ENCODE data around the gene NEU1.
A peak's percentile ranks its signal among the peaks of the same experiment; 100 is the strongest.
"Not testable (repeated sequence)": the region's sequence is repeated elsewhere in the genome, so short reads cannot be mapped to it uniquely, and the experiment has no call there.

The NEU1 gene

DNA sequence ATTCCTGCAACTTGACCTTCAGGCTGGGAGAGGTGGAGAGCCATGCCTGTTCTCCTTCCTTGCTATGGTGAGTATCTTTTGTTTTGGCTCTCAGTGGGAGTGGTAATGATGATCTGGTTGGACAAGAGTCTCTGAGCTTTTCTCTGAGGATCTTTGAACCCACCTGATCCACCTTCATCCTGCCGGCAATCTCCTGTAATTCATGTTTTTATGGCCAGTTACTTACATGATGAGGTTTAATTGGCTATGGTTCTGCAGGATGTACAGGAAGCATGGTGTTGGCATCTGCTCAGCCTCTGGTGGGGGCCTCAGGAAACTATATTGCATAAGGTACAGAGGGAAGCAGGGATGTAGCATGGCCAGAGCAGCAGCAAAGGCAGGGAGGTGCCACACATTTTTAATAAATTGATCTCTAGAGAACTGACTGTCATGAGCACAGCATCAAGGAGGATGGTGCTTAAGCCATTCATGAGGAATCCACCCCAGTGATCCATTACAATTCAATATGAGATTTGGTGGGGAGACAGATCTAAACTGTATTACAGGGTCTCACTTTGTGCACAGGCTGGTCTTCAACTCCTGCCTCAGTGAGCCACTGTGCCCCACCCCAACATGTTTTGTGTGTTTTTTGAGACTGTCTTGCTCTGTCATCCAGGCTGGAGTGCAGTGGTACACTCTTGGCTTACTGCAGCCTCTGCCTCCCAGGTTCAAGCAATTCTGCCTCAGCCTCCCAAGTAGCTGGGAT lies 25.1 kb downstream of the NEU1 start:
- DNase-seq = no peak

DNA sequence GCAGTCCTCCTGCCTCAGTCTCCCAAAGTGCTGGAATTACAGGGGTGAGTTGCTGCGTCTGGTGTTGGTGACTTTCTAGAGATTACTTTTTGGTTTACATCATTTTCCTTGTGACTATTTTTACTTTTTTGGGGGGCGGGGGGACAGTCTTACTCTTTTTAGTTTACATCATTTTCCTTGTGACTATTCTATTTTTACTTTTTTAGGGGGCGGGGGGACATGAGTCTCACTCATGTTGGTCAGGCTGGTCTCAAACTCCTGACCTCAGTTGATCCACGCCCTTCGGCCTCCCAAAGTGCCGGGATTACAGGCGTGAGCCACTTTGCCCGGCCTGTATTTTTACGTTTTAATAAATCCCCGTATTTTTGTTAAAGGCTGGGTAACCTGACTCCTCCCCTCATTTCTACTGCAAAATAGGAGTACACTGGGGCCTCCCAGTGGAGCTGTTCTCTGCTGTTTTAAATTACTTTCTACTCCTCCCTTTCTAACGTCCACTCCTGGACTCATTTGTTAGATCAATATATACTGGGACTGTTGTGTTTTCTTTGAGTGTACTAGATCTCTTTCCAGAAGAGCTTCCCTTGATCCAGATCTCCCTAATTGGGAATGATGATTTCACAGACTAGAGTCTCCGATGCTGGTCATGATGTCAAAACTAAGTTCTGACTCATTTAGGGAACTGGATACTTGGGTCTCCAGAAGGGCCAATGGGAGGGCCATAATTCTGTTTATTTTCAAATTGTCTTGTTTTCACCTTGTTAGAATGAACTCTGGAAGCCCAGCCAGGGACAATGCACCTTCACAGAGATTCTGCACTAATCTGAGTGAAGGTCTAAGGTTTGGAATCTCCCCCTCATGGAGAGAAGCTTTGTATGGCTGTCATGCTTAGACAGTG lies 25.9 kb downstream of the NEU1 start:
- DNase-seq = no peak

DNA sequence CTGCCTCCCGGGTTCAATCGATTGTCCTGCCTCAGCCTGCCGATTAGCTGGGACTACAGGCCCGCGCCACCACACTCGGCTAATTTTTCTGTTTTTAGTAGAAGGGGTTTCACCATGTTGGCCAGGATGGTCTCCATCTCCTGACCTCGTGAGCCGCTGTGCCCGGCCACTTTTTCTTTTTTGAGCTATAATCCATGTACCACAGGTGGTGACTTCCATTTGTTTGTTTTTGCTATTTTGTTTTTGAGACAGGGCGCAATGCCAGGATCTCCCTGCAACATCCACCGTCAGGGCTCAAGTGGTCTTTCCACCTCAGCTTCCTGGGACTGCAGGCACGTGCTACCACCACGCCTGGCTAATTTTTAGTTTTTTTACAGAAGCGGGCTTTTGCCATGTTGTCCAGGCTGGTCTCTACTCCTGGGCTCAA lies 26.6 kb downstream of the NEU1 start:
- no peak for DNase-seq

- DNase-seq = peak; percentile 86
These were observed 28.0 kb downstream of the NEU1 start for GRCh38 chr6:31834367-31835250.

- DNase-seq = no peak
These were observed 31.0 kb downstream of the NEU1 start for GRCh38 chr6:31831350-31832215.

DNA sequence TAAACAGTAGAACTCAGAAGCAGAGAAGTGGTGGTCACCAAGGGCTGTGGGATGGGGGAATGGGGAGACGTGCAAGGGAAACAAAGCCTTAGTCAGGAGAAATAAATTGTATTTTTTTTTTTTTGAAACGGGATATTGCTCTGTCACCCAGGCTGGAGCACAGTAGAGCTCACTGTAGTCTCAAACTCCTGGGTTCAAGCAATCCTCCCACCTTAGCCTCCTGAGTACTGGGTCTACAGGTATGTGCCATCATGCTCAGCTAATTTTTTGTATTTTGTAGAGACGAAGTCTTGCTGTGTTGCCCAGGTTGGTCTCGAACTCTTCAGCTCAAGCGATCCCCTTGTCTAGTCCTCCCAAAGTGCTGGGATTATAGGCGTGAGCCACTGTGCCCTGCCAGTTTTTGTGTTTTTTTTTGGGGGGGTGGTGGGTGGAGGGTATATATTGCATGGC lies 31.7 kb downstream of the NEU1 start:
- DNase-seq = no peak

- DNase-seq = no peak
These were observed 32.9 kb downstream of the NEU1 start for GRCh38 chr6:31829633-31830283.

DNA sequence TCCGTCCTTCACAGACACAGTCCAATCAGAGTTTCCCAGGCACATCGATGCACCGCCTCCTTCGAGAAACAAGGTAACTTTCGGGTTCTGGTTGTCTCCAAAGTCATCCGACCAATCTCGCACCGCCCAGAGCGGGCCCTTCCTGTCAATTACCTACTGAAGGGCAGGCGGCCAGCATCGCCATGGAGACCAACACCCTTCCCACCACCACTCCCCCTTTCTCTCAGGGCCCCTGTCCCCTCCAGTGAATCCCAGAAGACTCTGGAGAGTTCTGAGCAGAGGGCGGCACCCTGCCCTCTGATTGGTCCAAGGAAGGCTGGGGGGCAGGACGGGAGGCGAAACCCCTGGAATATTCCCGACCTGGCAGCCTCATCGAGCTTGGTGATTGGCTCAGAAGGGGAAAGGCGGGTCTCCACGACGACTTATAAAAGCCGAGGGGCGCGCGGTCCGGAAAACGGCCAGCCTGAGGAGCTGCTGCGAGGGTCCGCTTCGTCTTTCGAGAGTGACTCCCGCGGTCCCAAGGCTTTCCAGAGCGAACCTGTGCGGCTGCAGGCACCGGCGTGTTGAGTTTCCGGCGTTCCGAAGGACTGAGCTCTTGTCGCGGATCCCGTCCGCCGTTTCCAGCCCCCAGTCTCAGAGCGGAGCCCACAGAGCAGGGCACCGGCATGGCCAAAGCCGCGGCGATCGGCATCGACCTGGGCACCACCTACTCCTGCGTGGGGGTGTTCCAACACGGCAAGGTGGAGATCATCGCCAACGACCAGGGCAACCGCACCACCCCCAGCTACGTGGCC lies 35.1 kb downstream of the NEU1 start, which contains the start of gene HSPA1B:
Gene HSPA1B, plus strand, starts transcription at position 453 of the 794 bp plus-strand sequence. Its CDS starts 213 bp downstream, at position 666.
- DNase-seq = peak; percentile 94

GRCh38 chr6:31826793-31827285 lies 35.8 kb downstream of the NEU1 start:
- DNase-seq = peak; percentile 49

GRCh38 chr6:31825553-31825952 lies 37.1 kb downstream of the NEU1 start:
- DNase-seq = no peak

GRCh38 chr6:31823592-31824196 lies 38.9 kb downstream of the NEU1 start:
- not testable (repeated sequence) for DNase-seq

GRCh38 chr6:31822036-31822821 lies 40.4 kb downstream of the NEU1 start:
- peak; percentile 65 for DNase-seq

- peak; percentile 75 for DNase-seq
These were observed 41.2 kb downstream of the NEU1 start for GRCh38 chr6:31821301-31822035.

DNA sequence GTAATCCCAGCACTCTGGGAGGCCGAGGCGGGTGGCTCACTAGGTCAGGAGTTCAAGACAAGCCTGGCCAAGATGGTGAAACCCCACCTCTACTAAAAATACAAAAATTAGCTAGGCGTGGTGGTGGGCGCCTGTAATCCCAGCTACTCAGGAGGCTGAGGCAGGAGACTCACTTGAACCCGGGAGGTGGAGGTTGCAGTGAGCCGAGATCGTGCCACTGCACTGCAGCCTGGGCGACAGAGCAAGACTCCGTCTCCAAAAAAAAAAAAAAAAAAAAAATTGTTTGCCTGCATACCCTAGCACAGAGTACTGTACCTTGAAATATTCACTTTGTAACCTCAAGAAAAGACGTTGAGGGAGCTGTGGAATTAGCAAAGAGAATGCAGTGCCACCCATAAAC lies 42.2 kb downstream of the NEU1 start:
- DNase-seq = not testable (repeated sequence)

DNA sequence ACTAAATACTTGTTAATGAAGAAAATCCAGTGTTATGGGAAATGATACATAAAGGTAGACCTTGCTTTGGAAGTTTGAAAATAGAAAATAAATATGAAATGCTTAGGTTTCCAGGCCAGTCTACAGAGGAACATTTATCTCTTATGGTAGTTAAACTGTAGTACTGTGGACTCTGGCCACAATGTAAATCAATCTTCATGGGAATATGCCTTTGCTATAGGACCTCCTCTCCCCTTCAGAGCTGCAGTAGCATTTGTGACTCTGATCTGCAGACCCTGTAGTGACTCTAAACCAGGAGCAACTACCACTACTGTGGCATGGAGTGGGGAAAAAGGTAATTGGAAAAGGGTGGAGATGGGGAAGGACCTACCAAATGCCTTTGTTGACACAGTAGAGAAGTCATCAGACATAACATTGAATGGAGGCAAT lies 42.7 kb downstream of the NEU1 start:
- no peak for DNase-seq

GRCh38 chr6:31817929-31818511 lies 44.6 kb downstream of the NEU1 start:
- not testable (repeated sequence) for DNase-seq

DNA sequence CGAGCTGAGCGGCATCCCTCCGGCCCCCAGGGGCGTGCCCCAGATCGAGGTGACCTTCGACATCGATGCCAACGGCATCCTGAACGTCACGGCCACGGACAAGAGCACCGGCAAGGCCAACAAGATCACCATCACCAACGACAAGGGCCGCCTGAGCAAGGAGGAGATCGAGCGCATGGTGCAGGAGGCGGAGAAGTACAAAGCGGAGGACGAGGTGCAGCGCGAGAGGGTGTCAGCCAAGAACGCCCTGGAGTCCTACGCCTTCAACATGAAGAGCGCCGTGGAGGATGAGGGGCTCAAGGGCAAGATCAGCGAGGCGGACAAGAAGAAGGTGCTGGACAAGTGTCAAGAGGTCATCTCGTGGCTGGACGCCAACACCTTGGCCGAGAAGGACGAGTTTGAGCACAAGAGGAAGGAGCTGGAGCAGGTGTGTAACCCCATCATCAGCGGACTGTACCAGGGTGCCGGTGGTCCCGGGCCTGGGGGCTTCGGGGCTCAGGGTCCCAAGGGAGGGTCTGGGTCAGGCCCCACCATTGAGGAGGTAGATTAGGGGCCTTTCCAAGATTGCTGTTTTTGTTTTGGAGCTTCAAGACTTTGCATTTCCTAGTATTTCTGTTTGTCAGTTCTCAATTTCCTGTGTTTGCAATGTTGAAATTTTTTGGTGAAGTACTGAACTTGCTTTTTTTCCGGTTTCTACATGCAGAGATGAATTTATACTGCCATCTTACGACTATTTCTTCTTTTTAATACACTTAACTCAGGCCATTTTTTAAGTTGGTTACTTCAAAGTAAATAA lies 45.3 kb downstream of the NEU1 start:
- not testable (repeated sequence) for DNase-seq
